Activated CD4-positive, alpha-beta T cell treated with anti-CD3 and anti-CD28 coated beads, Interleukin-2, amount 10 ng/mL, durations not matched to agents 7 days and 5 days (primary cell): Measurements from ENCODE around the gene DCAF6. TPM values are rescaled to one million over a fixed set of nuclear protein-coding genes. Genes with fewer than 3 reads are reported as not detected.

ENCODE experiments used
- CTCF ChIA-PET: fragments of 350-600 bp; sonication (Branson Sonifier 250); formaldehyde crosslinking; loops from one replicate; lab custom pipeline; 2021; ENCODE audit warnings: antibody characterized with exemption; lab: Charles Lee
- POLR2A ChIA-PET: fragments of 350-600 bp; sonication (Branson Sonifier 250); formaldehyde crosslinking; loops from one replicate; lab custom pipeline; 2021; ENCODE audit warnings: antibody characterized with exemption; lab: Charles Lee
- DNase-seq: peaks from one replicate; pipeline ENCODE4 v3.0.0-alpha.2; 2020
- H3K27ac Mint-ChIP-seq: one replicate; pipeline ENCODE4 v1.8.0; 2021; ENCODE audit warnings: mild to moderate bottlenecking, moderate library complexity, mixed read lengths
- H3K27me3 Mint-ChIP-seq: one replicate; pipeline ENCODE4 v1.8.0; 2021; ENCODE audit warnings: mixed read lengths
- H3K36me3 Mint-ChIP-seq: one replicate; pipeline ENCODE4 v1.8.0; 2021; ENCODE audit warnings: low read depth, mixed read lengths
- H3K4me1 Mint-ChIP-seq: one replicate; pipeline ENCODE4 v1.8.0; 2021; ENCODE audit warnings: mixed read lengths
- H3K4me3 Mint-ChIP-seq: one replicate; pipeline ENCODE4 v1.8.0; 2021; ENCODE audit warnings: mild to moderate bottlenecking, moderate library complexity, mixed read lengths
- H3K9me3 Mint-ChIP-seq: one replicate; pipeline ENCODE4 v1.8.0; 2021; ENCODE audit warnings: mixed read lengths
- total RNA-seq, 2 experiments: library from RNA; stranded (reverse); gene quantifications; one replicate each; pipeline ENCODE4 v1.2.3, GENCODE V29; 2021

The DCAF6 gene
- total RNA-seq, 2 experiments from 2014 or later, result 21.9 to 24.6 TPM

DNA sequence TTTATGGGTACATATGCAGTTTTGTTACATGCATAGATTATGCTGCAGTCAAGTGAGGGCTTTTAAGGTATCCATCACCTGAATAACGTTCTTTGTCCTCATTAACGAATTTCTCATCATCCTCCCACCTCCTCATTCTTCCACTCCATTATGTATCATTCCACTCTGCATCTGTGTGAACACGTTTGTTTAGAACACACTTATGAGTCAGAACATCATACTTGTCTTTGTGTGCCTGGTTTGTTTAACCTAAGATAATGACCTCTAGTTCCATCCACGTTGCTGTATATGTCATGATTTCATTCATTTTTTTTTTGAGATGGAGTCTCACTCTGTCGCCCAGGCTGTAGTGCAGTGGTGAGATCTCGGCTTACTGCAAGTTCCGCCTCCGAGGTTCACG lies 7.1 kb downstream of the DCAF6 start:
- Mint-ChIP-seq H3K36me3 (peaks cover 32% of the 10 kb centered on the region), H3K27ac (no peak overlapping the region), H3K9me3 (peaks cover 2% of the 10 kb centered on the region), H3K27me3 (no peaks in the 10 kb centered on the region), H3K4me3 (no peak overlapping the region), H3K4me1 (peaks cover 23% of the 10 kb centered on the region)
- no peak for DNase-seq
- ChIA-PET POLR2A (no interaction called here), CTCF (no interaction called here)

DNA sequence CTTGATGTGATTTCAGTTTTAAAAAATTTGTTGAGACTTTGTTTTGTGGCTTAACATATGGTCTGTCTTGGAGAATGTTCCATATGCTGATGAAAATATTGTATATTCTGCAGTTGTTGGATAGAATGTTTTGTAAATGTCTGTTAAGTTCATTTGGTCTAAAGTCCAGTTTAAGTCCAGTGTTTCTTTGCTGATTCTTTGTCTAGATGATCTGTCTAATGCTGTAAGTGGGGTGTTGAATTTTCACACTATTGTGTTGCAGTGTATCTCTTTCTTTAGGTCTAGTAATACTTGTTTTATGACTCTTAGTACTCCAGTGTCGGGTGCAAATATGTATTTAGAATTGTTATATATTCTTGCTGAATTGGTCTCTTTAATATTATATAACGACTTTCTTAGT lies 11.2 kb downstream of the DCAF6 start:
- ChIA-PET CTCF (interaction anchor here (0.6 kb wide), 1 partner anchor 41 kb away, joined by 3 read pairs; no protein-coding TSS in a partner anchor), POLR2A (no interaction called here)
- Mint-ChIP-seq H3K4me1 (peaks cover 24% of the 10 kb centered on the region), H3K27ac (no peak overlapping the region), H3K4me3 (no peak overlapping the region), H3K9me3 (peaks cover 2% of the 10 kb centered on the region), H3K36me3 (peaks cover 33% of the 10 kb centered on the region), H3K27me3 (no peaks in the 10 kb centered on the region)
- DNase-seq, result no peak

DNA sequence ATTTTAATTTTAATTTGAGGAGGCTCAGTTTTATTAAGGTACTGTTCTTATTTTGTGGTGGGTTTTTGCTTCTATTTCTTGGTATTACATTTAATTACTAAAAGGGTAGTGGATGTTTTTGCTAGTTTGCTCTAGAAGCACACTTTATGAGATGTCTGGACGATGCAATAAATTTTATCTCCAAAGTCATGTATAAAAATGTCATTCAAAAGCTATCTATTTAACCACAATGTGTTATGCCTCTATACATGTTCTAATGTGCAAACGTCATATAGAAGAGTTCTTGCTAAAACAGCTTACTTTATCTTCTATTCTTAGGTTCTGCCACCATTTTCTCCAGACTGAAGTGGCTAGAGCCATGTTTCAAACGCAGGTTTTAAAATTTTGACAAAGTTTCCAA lies 13.3 kb downstream of the DCAF6 start:
- CTCF ChIA-PET, result interaction anchor here (0.7 kb wide), 1 partner anchor 15 kb away, joined by 3 read pairs; no protein-coding TSS in a partner anchor
- Mint-ChIP-seq H3K9me3 (no peaks in the 10 kb centered on the region), H3K36me3 (peaks cover 27% of the 10 kb centered on the region)

DNA sequence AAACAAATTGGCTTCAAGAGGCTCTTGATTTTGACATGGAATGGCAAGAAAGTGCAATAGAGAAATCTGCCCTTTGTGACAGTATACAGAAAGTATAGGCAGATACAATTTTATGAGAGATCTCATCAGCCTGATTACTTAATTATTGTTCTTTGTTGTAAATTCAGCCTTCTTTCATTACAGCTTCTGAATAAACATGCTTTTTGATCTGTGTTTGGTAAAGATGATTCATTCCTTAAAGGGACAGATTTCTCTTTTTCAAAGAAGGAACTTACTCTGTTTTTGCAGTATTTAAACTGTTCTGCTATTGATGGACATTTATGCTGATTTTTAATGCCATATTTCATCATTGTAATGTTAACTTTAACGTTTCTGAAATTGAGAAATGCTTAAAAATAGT lies 14.1 kb downstream of the DCAF6 start:
- H3K27ac Mint-ChIP-seq, result no peak overlapping the region
- peaks cover 22% of the 10 kb centered on the region for H3K4me1 Mint-ChIP-seq
- H3K36me3 Mint-ChIP-seq, result peaks cover 32% of the 10 kb centered on the region
- H3K9me3 Mint-ChIP-seq, result no peaks in the 10 kb centered on the region
- no peak for DNase-seq
- no peak overlapping the region for H3K4me3 Mint-ChIP-seq
- ChIA-PET POLR2A (no interaction called here), CTCF (no interaction called here)
- no peaks in the 10 kb centered on the region for H3K27me3 Mint-ChIP-seq

More for the DNA sequence above, 13.3 kb downstream of the DCAF6 start:
- no peak for DNase-seq
- POLR2A ChIA-PET, result no interaction called here
- Mint-ChIP-seq H3K27ac (no peak overlapping the region), H3K4me1 (peaks cover 22% of the 10 kb centered on the region), H3K27me3 (no peaks in the 10 kb centered on the region), H3K4me3 (no peak overlapping the region)

DNA sequence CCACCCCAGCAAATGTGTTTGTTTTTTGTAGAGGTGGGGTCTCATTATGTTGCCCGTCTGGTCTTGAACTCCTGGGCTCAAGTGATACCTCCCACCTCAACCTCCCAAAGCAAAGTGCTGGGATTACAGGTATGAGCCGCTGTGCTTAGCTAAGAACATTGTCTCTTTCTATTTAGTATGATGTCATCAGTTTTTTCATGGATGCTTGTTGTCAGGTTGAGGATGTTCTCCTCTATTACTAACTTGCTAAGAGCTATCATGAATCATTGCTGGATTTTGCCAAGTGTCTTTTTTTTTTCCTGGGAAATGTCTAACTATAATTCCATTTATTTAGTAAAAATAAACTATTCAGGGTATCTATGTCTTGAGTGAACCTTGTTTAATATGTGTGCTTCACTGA lies 19.4 kb downstream of the DCAF6 start:
- Mint-ChIP-seq H3K9me3 (no peaks in the 10 kb centered on the region), H3K27me3 (no peaks in the 10 kb centered on the region), H3K27ac (no peak overlapping the region), H3K4me1 (peaks cover 2% of the 10 kb centered on the region), H3K4me3 (no peak overlapping the region), H3K36me3 (peaks cover 30% of the 10 kb centered on the region)
- ChIA-PET CTCF (interaction anchor here (0.6 to 1.6 kb wide), 2 partner anchors 10 to 25 kb away, joined by 4 to 7 read pairs; no protein-coding TSS in a partner anchor), POLR2A (interaction anchor here (0.5 kb wide), 1 partner anchor 11 kb away, joined by 8 read pairs; no protein-coding TSS in a partner anchor)
- DNase-seq, result no peak

DNA sequence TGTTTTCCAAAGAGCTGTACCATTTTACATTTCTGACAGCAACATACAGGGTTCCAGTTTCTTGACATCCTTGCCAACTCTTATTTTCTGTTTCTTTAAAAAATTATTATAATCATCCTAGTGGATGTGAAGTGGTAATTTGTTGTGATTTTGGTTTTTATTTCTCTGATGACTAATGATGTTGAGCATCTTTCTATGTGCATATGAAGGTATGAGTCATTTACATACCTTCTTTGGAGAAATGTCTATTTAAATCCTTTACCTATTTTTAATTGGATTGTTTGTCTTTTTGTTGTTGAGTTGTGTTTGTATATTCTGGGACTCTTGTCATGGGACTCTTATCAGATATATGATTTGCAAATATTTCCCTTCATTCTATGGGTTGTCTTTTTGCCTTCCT lies 21.2 kb downstream of the DCAF6 start:
- Mint-ChIP-seq H3K4me1 (no peaks in the 10 kb centered on the region), H3K4me3 (no peak overlapping the region), H3K36me3 (peaks cover 35% of the 10 kb centered on the region), H3K9me3 (no peaks in the 10 kb centered on the region), H3K27me3 (no peaks in the 10 kb centered on the region), H3K27ac (no peak overlapping the region)
- DNase-seq, result no peak
- ChIA-PET POLR2A (no interaction called here), CTCF (interaction anchor here (0.6 kb wide), 2 partner anchors 307 to 378 kb away, joined by 3 to 4 read pairs; no protein-coding TSS in a partner anchor)

DNA sequence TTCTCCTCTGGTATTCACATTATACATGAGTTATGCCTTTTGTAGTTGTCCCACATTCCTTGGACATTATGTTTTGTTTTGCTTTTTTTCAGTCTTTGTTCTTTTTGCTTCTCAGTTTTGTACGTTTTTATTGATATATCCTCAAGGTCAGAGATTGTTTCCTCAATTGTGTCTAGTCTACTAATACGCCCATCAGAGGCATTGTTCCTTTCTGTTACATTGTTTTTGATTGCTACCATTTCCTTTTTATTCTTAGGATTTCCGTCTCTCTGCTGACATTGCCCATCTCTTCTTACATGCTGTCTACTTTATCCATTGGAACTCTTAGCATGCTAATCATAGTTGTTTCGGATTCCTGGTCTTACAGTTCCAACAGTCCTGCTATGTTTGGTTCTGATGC lies 28.2 kb downstream of the DCAF6 start:
- CTCF ChIA-PET, result no interaction called here
- no peak overlapping the region for H3K27ac Mint-ChIP-seq
- H3K9me3 Mint-ChIP-seq, result no peaks in the 10 kb centered on the region
- POLR2A ChIA-PET, result no interaction called here
- no peaks in the 10 kb centered on the region for H3K27me3 Mint-ChIP-seq
- DNase-seq, result no peak
- H3K36me3 Mint-ChIP-seq, result peaks cover 17% of the 10 kb centered on the region
- no peak overlapping the region for H3K4me3 Mint-ChIP-seq
- H3K4me1 Mint-ChIP-seq, result no peaks in the 10 kb centered on the region

DNA sequence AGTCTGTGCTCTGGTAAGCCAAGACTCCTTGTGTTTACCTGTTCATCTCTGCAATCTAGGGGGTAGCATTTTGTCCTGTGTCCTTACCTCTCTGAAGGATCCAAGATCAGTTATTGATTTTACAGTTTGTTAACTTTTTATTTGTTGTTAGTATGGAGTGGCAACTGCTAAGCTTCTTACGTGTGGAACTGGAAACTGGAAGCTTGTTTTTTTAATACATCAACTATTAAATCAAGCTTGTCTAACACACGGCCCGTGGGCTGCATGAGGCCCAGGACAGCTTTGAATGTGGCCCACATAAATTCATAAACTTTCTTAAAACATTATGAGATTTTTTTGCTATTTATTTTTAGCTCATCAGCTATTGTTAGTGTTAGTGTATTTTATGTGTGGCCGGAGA lies 29.6 kb downstream of the DCAF6 start:
- Mint-ChIP-seq H3K4me3 (no peak overlapping the region), H3K4me1 (no peaks in the 10 kb centered on the region), H3K27me3 (no peaks in the 10 kb centered on the region), H3K9me3 (no peaks in the 10 kb centered on the region), H3K36me3 (peaks cover 16% of the 10 kb centered on the region), H3K27ac (no peak overlapping the region)
- POLR2A ChIA-PET, result no interaction called here
- no peak for DNase-seq
- CTCF ChIA-PET, result interaction anchor here (0.8 to 1.5 kb wide), 2 partner anchors 10 to 14 kb away, joined by 3 to 4 read pairs; no protein-coding TSS in a partner anchor

DNA sequence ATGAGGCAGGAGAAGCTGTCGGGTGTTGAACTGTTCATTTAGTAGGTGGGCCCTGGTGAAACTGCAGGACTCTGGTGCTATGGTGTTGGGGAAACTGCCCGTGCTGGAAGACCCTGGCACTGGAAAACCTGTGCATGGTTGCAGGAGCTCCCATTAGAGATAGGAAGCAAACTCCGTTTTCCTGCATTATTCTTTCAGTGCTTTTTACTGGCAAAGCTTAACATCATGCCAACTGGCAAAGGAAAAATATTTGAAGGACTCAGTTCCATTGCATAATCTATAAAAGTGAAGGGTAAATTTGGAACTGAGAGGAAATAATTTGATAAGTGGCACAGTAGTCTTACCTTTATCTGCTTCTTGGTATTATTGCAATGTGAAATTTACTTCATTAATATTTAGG lies 32.1 kb downstream of the DCAF6 start:
- Mint-ChIP-seq H3K36me3 (peaks cover 11% of the 10 kb centered on the region), H3K9me3 (no peaks in the 10 kb centered on the region), H3K27me3 (no peaks in the 10 kb centered on the region), H3K4me1 (no peaks in the 10 kb centered on the region), H3K4me3 (no peak overlapping the region), H3K27ac (no peak overlapping the region)
- DNase-seq, result no peak
- ChIA-PET CTCF (interaction anchor here (0.6 to 1.0 kb wide), 2 partner anchors 41 to 199 kb away, joined by 3 read pairs; no protein-coding TSS in a partner anchor), POLR2A (no interaction called here)

DNA sequence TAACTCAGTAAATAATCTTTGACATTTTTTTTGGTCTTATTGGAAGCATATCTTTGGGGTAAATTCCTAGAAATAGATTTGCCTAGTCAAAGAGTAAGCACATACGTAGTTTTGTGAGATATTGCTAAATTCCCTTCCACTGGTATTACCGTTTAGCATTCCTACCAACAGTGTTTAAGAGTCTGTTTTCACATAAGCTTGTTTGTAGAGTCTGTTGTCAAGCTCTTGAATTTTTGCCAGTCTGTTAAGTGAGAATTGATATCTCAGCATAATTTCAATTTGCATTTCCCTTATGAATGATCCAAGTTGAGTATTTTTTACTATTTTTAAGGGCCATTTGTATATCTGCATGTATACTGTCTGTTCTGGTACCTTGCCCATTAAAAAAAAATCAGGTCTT lies 37.3 kb downstream of the DCAF6 start:
- Mint-ChIP-seq H3K27ac (no peak overlapping the region), H3K4me1 (peaks cover 2% of the 10 kb centered on the region), H3K36me3 (peaks cover 32% of the 10 kb centered on the region), H3K9me3 (peaks cover 2% of the 10 kb centered on the region), H3K4me3 (no peak overlapping the region), H3K27me3 (no peaks in the 10 kb centered on the region)
- no peak for DNase-seq
- ChIA-PET POLR2A (no interaction called here), CTCF (no interaction called here)

DNA sequence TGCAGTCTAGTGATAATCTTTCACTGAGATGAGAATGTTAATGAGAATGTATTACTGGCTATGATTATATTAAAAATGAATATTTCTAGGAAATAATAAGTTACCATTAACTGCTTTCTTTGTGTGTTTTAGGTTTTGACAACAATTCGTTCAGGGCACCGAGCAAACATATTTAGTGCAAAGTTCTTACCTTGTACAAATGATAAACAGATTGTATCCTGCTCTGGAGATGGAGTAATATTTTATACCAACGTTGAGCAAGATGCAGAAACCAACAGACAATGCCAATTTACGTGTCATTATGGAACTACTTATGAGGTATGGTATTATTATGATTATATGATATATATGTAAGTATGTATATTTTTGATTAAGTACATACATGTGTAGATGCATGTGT lies 38.2 kb downstream of the DCAF6 start:
- Mint-ChIP-seq H3K27ac (no peak overlapping the region), H3K9me3 (peaks cover 2% of the 10 kb centered on the region), H3K36me3 (peaks cover 35% of the 10 kb centered on the region), H3K4me1 (peaks cover 2% of the 10 kb centered on the region), H3K27me3 (no peaks in the 10 kb centered on the region), H3K4me3 (no peak overlapping the region)
- ChIA-PET POLR2A (no interaction called here), CTCF (no interaction called here)
- no peak for DNase-seq

DNA sequence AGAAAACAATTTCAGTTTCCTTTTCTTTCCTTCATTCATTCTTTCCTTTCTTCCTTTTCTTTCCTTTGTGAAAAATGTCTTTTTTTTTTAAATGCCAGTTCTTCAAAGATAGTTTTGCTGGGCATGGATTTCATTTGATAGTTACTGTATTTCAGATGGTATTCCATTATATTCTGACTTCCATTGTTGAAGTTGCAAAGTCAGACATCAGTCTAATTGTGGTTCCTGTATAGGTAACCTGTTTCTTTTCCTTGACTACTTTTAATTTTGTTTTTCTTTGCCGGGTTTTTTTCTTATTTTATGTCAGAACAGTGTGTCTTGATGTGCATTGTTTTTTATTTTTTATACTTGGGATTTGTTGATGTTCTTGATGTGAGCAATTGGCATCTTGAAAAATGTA lies 40.8 kb downstream of the DCAF6 start:
- CTCF ChIA-PET, result no interaction called here
- H3K27ac Mint-ChIP-seq, result no peak overlapping the region
- POLR2A ChIA-PET, result no interaction called here
- no peak for DNase-seq
- H3K36me3 Mint-ChIP-seq, result peaks cover 50% of the 10 kb centered on the region
- H3K9me3 Mint-ChIP-seq, result peaks cover 2% of the 10 kb centered on the region
- H3K4me1 Mint-ChIP-seq, result peaks cover 2% of the 10 kb centered on the region
- no peak overlapping the region for H3K4me3 Mint-ChIP-seq
- H3K27me3 Mint-ChIP-seq, result no peaks in the 10 kb centered on the region

DNA sequence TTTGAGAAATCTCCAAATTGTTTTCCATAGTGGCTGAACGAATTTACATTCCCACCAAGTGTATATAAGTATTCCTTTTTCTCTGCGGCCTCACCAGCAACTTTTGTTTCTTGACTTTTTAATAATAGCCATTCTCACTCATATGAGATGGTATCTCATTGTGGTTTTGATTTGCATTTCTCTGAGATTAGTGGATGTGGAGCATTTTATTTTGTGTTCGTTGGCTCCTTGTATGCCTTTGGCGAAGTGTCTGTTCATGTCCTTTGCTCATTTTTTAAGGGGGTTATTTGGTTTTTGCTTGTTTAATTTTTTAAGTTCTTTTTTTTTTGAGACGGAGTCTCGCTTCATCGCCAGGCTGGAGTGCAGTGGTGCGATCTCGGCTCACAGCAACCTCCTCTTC lies 45.5 kb downstream of the DCAF6 start:
- peaks cover 39% of the 10 kb centered on the region for H3K36me3 Mint-ChIP-seq
- ChIA-PET CTCF (no interaction called here), POLR2A (no interaction called here)
- H3K9me3 Mint-ChIP-seq, result peaks cover 2% of the 10 kb centered on the region
- no peaks in the 10 kb centered on the region for H3K27me3 Mint-ChIP-seq
- no peak overlapping the region for H3K4me3 Mint-ChIP-seq
- H3K4me1 Mint-ChIP-seq, result peaks cover 2% of the 10 kb centered on the region
- DNase-seq, result no peak
- H3K27ac Mint-ChIP-seq, result no peak overlapping the region

DNA sequence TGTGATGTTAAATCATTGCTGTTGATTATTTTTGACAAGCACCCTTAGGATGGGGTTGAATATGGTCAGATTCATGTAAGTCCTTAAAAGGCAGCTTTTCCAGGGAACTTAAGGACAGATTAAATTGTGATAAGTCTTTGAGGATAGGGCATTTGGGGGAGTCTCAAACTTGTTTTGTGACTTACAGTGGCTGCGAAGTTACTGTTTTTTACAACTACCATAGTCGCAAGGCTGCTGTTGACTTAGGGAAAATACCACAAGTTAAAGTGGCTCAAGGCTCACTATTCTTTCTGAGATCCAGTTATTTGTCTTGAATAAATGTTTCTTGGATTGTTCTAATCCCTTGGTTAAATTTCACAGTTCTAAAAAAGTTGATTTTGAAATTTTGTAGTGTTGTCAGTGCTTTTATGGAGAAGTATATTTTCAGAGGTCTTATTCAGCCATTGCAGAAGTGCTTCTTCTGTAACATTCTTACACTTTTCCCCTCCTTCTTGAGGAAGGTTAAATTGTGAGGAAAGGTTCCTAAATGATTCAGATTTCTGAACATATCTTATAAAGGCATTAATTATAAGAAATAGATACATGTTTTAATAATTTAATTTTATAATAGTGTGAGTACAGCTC lies 47.4 kb downstream of the DCAF6 start:
- DNase-seq, result no peak
- Mint-ChIP-seq H3K4me3 (no peak overlapping the region), H3K27me3 (no peaks in the 10 kb centered on the region), H3K4me1 (no peaks in the 10 kb centered on the region), H3K9me3 (no peaks in the 10 kb centered on the region), H3K36me3 (peaks cover 28% of the 10 kb centered on the region), H3K27ac (no peak overlapping the region)
- POLR2A ChIA-PET, result no interaction called here
- CTCF ChIA-PET, result no interaction called here
